GM23338 (cell line): ENCODE results near the gene DUSP6.

ENCODE experiments used
- CREB1 ChIP-seq: fragments of 250-450 bp; sonication (Bioruptor Pico); IDR thresholded peaks from 2 replicates; pipeline ENCODE4 v1.5.0; 2020; ENCODE audit warnings: low read depth, mild to moderate bottlenecking, moderate library complexity
- CTCF ChIP-seq, 2 experiments: fragments of 200-600 bp in 1 of 2; sonication (generic) in 1 of 2; conservative IDR thresholded peaks; 2 replicates each; pipeline versions ENCODE4 v1.5.1 to v1.6.1; 2016 to 2017; ENCODE audit warnings: antibody characterized with exemption in 2 of 2, low read depth in 2 of 2, mild to moderate bottlenecking in 2 of 2, moderate library complexity in 1 of 2
- ETS1 ChIP-seq: IDR thresholded peaks from 2 replicates; pipeline ENCODE4 v1.6.1; 2016; ENCODE audit warnings: antibody characterized with exemption
- EZH2 ChIP-seq: fragments of 200-600 bp; sonication (generic); IDR thresholded peaks from one replicate; pipeline ENCODE4 v1.8.0; 2017; ENCODE audit warnings: antibody characterized with exemption, mild to moderate bottlenecking, low read depth; ENCODE audit not compliant: unreplicated experiment
- EZH2phosphoT487 ChIP-seq: fragments of 200-600 bp; sonication (generic); IDR thresholded peaks from one replicate; pipeline ENCODE4 v1.8.1; 2018; ENCODE audit warnings: antibody characterized with exemption; ENCODE audit not compliant: unreplicated experiment
- JUNB ChIP-seq: IDR thresholded peaks from one replicate; pipeline ENCODE4 v1.6.1; 2016; ENCODE audit warnings: antibody characterized with exemption; ENCODE audit not compliant: unreplicated experiment
- NANOG ChIP-seq: IDR thresholded peaks from 2 replicates; pipeline ENCODE4 v1.6.1; 2016; ENCODE audit warnings: antibody characterized with exemption, borderline replicate concordance
- POLR2AphosphoS5 ChIP-seq: IDR thresholded peaks from 2 replicates; pipeline ENCODE4 v1.6.1; 2016; ENCODE audit warnings: antibody characterized with exemption, low read depth
- REST ChIP-seq: IDR thresholded peaks from one replicate; pipeline ENCODE4 v1.6.1; 2018; ENCODE audit warnings: antibody characterized with exemption; ENCODE audit not compliant: unreplicated experiment
- STAT1 ChIP-seq: IDR thresholded peaks from one replicate; pipeline ENCODE4 v1.6.1; 2016; ENCODE audit warnings: antibody characterized with exemption; ENCODE audit not compliant: unreplicated experiment
- ZNF114 ChIP-seq: fragments of 250-450 bp; sonication (Bioruptor Pico); IDR thresholded peaks from 2 replicates; pipeline ENCODE4 v1.5.0; 2020; ENCODE audit warnings: mild to moderate bottlenecking, moderate library complexity
- ZNF331 ChIP-seq: fragments of 250-450 bp; sonication (Bioruptor Pico); IDR thresholded peaks from 2 replicates; pipeline ENCODE4 v1.5.0; 2020; ENCODE audit warnings: low read depth, mild to moderate bottlenecking, moderate library complexity
- ZNF462 ChIP-seq: fragments of 250-450 bp; sonication (Bioruptor Pico); IDR thresholded peaks from 2 replicates; pipeline ENCODE4 v1.5.0; 2020; ENCODE audit warnings: mild to moderate bottlenecking, moderate library complexity

- no peak for TF ChIP-seq CTCF (conservative IDR thresholded peaks at IDR 0.05; ENCODE audit: low read depth in 2 of 2)
- no peak for TF ChIP-seq REST
- TF ChIP-seq POLR2AphosphoS5 = no peak
- TF ChIP-seq EZH2phosphoT487 = no peak
- no peak for TF ChIP-seq EZH2
- TF ChIP-seq CREB1 = no peak
- no peak for TF ChIP-seq ETS1
- TF ChIP-seq ZNF331 = no peak
- TF ChIP-seq JUNB = no peak
- TF ChIP-seq NANOG = no peak
- TF ChIP-seq ZNF114 (CRISPR knock-in tag) = no peak
- TF ChIP-seq STAT1 = no peak
- TF ChIP-seq ZNF462 (CRISPR knock-in tag) = no peak
Observed at GRCh38 chr12:89382328-89382727, 30.0 kb upstream of the DUSP6 start.
